ENCODE data around the gene CIITA.

Gene CIITA

DNA sequence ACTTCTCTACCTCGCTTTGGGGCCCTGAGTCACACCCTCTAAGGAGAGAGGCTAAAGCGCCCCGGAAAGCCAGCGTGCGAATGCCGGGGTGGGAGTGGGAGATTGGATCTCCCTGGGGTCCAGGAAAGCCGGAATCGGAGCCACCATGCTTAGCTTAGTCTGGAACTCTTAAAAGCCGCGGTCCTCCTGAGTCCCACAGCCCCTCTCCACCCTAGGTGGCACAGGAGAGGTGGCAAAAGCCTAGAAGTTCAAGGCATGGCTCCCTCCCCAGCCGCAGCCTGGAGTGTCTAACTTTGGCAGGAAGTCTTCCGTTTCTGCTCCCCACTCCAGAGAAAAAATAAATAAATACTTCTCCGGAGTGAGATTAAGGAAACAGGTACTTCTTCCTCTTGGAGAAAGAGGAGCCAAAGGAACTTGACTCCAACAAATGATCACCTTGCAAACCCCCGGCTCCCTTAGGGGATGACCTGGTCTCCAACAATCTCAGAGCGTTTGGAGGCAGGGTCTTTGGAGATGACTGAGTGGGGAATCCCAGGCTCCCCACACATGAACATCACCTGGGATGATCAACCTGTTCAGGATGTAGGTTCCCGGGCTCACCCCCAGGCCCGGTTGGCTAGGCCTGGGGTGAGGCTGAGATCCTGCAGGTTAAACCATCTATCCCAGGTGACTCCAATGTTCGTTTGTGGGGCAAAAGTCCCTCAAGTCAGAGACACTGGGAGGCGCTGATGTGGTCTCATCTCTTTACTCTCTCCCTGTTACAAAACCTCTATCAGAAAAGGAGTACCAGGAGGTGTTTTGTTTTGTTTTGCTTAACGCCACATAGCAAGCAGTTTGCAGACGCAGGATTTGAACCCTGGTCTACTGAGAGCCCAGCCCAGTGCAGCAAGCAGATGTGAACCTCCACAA is 2.9 kb downstream of the CIITA start:
- no peak for DNase-seq

DNA sequence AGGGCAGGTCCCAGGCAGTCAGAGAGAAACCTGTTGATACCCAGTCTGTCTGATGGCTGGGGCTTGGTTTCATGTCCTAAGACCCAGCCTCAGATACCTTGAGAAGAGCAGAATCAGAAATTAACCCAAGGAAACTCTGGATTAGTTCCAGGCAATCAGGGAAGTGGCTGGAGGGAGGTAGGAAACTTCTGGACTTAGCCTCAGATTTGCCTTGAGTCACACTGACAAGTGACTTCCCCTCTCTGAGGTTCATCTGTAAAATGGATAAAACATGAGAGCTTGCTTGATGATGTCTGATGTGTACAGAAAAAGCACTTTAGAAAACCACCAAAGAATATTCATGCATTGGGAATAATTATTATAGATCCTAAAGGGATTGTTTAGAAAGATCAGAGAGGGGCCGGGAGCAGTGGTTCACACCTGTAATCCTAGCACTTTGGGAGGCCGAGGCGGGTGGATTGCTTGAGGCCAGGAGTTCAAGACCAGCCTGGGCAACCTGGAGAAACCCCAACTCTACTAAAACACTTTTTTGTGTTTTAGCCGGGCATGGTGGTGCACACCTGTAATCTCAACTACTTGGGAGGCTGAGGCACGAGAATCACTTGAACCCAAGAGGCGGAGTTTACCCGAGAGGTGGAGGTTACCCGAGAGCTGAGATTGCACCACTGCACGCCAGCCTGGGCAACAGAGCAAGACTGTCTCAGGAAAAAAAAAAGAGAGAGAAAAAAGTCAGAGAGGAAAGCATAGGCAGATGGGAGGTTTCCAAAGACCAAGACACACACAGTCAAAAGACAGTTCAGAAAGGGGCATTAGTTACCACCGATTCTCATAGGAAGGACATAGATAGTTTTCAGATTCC is 3.8 kb downstream of the CIITA start:
- no peak for DNase-seq

DNA sequence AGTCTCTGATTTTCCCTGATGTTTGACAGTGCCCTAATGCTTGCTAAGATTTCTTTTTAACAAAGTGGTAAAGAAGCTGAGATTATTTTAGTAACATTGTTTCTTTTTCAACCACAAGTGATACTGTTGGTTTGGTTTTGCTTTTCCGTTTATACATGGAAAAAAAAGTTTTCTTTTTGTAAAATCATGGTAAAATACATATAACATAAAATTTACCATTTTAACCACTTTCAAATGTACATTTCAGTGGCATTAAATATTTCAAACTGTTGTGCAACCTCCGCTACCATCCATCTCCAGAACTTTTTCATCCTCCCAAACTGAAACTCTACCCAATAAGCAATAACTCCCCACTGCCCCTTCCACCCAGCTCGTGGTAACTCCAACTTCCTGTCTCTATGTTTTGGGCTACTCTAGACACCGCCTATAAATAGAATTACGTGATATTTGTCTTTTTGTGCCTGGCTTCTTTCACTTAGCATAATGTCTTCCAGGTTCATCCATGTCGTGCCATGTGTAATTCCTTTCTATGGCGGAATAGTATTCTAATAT is 4.6 kb downstream of the CIITA start:
- DNase-seq: no peak

DNA sequence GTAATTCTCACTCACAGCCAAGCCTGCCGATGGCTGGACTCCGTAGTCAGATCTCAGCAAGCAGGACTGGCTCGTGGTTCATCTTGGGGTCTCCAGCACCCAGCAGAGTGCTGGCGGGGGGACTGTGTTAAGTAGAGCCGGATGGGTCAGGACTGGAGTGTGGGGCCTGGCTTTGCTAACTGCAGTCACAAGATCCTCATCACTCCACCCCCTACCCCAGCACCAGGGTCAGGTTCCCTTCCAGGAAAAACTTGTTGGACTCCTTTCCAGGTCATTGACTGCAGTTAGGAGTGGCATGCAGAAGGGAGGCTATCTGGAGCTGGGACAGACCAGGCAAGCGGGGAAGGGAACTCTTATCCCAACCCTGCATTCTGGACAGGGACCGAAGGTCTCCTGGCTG is 6.0 kb downstream of the CIITA start:
- DNase-seq: peak; percentile 11

DNA sequence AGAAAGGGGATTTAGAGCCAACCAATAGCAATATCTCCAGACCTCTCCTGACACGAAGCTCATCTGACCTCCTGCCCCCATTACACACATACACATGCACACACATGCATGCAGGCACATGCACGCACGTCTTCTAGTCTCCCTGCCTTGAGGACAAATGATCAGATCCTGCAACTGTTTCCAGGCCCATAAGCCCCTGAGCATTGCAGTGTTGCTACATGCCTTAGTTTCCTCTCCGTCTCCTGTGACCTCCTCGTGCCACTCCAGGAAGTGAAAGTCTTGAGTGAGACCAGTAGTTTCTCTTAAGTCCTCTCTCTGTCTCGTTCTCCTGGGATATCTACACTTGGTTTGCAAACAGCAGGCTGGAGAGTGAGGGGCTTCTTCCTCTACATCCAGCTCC is 8.2 kb downstream of the CIITA start:
- no peak for DNase-seq

DNA sequence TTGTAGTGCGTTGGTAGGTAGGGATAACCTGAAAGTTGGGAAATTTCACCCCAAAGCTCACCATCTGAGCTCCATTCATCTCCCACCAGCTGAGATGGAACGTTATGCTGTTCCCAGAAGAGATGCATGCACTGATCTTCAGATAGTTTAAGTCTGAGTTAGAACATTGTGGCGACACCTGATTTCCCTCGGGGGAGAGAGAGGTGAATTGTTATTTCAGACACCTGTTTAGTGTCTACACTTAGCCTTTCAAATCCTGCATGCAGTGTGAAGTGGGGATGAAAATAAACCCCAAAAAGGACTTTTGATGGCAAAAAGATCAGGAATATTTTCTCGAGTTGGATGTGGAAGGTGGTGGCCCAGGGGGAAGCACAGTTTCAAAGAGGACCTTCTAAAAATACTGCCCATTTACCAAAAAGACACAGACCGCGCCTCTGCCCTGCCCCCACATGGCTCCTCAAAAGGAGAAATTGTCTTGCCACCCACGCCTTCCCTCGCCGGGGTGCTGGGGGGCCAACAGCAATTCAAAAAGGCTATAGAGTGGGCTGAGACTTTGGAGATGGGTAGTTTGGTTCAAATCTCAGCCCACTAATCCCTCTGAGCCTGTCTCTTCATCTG is 11.4 kb downstream of the CIITA start:
- DNase-seq: no peak

DNA sequence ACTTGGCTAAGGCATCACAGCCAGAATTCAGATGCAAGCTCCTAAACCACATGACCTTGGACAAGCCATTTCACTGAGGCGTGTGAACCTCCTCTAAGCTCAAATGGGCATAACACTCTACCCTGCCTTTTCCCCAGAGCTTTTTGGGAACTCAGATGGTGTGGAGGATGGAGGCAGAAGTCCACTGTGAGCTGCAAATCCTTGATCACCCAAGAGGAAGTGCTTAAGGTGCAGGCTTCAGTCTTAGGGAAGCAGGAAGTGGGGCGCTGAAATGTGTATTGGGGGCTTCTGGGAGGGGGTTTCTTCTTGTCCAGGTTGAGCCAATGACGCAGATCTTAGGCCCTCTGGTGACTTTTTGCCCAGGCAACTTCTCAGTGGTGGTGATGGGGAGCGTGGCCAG is 12.9 kb downstream of the CIITA start:
- no peak for DNase-seq

DNA sequence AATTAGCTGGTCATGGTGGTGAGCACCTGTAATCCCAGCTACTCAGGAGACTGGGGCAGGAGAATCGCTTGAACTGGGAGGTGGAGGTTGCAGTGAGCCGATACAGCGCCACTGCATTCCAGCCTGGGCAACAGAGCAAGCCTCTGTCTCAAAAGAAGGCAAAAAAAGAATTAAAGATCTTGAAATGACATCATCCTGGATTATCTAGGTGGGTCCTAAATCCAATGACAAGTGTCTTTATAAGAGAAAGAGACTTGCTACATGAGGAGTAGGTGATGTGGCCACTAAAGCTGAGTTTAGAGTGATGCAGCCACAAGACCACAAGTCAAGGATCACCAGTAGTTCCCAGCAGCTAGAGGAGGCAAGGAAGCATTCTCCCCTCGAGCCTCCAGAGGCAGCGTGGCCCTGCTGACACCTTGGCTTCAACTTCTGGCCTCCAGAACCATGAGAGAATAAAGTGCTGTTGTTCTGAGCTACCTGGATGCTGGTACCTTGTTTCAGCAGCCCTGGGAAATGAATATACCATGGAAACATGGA is 15.8 kb downstream of the CIITA start:
- no peak for DNase-seq

DNA sequence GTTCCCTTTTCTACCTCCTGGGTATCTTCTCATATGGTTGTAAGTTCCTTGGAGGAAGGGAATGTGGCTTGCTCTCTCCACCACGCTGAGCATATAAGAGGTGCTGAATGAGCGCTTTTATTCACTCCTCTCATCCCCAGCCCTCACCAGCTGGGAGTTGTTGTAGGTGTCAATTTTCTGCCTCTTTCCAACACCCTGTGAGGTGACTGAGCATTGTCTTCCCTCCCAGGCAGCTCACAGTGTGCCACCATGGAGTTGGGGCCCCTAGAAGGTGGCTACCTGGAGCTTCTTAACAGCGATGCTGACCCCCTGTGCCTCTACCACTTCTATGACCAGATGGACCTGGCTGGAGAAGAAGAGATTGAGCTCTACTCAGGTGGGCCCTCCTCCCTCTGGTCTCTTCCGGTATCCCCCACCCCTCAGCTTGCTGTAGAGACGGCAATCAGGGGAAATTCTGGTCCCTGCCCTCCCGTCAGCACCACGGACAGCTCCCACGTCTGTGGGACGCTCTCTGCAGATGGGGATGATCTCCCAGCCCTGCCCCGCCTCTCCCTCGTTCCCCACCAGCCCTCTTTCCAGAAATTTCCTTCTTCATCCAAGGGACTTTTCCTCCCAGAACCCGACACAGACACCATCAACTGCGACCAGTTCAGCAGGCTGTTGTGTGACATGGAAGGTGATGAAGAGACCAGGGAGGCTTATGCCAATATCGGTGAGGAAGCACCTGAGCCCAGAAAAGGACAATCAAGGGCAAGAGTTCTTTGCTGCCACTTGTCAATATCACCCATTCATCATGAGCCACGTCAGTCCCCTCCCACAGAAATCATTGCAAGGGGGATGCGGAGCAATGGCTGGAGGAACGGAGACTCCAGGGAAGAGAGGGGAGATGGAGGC is 18.3 kb downstream of the CIITA start:
- no peak for DNase-seq

DNA sequence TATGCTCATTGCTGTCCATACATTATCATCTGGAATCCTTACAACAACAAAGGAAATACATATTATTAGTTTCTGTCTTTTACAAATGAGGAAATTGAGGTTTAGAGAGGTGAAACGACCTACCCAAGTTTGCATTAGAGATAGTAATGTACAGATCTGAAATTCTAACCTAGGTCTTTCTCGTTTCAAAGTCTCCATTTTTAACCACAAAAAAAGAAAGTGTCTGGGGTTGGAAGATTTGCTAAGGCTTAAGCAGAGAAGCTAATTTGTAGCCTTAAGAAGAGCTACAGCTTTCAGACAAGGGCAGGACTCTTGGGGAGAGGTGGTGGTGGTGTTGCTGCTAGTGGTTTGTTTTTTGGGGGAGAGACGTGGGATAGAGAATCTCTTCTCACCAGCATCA is 19.2 kb downstream of the CIITA start:
- DNase-seq: no peak

DNA sequence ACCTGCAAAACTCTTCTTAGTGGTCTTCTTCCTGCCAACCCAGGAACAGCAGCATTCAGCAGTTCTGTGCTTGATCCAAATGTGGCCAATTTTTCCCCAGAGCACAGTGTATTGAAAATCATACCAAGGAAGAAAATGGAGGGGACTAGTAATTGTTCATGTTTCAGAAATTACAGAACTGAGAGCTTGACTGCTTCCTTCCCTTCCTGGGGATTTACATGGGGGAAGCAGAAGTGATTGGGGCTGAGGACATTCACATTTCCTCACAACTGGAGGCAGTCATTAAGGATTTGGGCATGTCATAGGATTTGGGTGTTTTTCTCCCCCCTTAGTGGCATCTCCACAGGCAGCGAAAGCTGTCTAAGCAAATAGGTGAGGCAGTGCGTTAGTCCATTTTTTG is 19.7 kb downstream of the CIITA start:
- DNase-seq: no peak

DNA sequence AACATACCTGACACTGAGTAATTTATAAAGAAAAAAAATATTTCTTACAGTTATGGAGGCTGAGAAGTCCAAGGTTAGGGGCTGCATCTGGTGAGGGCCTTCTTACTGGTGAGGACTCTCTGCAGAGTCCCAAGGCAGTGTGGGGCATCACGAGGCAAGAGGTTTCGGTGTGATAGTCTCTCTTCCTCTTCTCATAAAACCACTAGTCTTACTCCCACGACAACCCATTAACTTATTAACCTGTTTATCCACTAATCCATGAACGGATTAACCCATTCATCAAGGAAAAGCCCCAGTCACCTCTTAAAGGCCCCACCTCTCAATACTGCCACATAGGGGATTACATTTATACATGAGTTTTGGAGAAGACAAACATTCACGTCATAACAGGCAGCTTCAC is 20.1 kb downstream of the CIITA start:
- no peak for DNase-seq

DNA sequence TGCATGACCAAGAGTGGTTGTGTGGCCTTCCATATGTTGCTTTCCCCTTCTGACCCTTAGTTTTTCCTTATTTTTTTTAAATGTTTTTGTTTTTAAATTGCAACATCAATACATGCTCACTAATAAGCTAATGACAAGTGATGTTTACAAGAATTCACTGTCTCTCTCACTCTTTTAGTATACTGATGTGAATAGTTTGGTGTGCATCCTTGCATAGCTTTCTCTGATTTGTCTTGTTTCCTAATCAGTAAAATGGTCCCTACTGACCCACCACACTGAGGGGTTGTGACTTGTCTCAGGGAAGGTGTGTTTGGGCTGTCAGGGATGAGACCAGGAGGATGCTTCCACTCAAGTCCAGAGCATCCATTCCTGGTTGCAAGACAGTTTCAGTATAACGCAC is 26.0 kb downstream of the CIITA start:
- no peak for DNase-seq

DNA sequence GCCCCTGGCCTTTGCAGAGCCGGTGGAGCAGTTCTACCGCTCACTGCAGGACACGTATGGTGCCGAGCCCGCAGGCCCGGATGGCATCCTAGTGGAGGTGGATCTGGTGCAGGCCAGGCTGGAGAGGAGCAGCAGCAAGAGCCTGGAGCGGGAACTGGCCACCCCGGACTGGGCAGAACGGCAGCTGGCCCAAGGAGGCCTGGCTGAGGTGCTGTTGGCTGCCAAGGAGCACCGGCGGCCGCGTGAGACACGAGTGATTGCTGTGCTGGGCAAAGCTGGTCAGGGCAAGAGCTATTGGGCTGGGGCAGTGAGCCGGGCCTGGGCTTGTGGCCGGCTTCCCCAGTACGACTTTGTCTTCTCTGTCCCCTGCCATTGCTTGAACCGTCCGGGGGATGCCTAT is 29.5 kb downstream of the CIITA start:
- DNase-seq: no peak

DNA sequence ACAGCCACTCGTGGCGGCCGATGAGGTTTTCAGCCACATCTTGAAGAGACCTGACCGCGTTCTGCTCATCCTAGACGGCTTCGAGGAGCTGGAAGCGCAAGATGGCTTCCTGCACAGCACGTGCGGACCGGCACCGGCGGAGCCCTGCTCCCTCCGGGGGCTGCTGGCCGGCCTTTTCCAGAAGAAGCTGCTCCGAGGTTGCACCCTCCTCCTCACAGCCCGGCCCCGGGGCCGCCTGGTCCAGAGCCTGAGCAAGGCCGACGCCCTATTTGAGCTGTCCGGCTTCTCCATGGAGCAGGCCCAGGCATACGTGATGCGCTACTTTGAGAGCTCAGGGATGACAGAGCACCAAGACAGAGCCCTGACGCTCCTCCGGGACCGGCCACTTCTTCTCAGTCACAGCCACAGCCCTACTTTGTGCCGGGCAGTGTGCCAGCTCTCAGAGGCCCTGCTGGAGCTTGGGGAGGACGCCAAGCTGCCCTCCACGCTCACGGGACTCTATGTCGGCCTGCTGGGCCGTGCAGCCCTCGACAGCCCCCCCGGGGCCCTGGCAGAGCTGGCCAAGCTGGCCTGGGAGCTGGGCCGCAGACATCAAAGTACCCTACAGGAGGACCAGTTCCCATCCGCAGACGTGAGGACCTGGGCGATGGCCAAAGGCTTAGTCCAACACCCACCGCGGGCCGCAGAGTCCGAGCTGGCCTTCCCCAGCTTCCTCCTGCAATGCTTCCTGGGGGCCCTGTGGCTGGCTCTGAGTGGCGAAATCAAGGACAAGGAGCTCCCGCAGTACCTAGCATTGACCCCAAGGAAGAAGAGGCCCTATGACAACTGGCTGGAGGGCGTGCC is 30.1 kb downstream of the CIITA start:
- DNase-seq: no peak

DNA sequence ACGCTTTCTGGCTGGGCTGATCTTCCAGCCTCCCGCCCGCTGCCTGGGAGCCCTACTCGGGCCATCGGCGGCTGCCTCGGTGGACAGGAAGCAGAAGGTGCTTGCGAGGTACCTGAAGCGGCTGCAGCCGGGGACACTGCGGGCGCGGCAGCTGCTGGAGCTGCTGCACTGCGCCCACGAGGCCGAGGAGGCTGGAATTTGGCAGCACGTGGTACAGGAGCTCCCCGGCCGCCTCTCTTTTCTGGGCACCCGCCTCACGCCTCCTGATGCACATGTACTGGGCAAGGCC is 30.7 kb downstream of the CIITA start:
- DNase-seq: no peak

DNA sequence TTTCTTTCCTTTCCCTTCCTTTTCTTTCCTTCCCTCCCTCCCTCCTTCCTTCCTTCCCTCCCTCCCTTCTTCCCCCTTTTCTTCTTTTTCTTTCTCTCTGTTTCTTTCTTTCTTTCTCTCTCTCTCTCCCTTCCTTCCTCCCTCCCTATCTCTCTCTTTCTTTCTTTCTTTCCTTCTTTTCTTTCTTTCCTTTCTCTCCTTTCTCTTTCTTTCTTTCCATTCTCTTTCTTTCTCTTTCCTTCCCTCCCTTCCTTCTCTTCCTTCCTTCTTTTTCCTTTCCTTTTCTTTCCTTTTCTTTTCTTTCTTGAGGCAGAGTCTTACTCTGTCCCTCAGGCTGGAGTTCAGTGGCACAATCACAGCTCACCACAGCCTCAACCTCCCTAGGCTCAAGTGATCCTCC is 34.3 kb downstream of the CIITA start:
- DNase-seq: no peak

DNA sequence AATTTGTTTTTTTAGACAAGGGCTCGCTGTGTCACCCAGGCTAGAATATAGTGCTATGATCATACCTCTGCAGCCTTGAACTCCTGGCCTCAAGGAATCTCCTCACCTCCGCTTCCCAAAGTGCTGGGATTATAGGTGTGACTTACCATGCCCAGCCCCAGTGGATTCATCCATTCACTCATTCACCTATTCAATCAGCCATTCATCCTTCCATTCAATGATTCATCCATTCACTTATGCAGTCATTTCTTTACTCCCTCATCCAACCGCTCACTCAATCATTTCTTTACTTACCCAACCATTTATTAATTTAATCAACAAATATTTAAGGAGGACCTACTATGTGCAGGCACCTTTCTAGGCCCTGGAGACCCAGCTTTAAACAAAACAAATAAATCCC is 39.5 kb downstream of the CIITA start:
- DNase-seq: no peak

DNA sequence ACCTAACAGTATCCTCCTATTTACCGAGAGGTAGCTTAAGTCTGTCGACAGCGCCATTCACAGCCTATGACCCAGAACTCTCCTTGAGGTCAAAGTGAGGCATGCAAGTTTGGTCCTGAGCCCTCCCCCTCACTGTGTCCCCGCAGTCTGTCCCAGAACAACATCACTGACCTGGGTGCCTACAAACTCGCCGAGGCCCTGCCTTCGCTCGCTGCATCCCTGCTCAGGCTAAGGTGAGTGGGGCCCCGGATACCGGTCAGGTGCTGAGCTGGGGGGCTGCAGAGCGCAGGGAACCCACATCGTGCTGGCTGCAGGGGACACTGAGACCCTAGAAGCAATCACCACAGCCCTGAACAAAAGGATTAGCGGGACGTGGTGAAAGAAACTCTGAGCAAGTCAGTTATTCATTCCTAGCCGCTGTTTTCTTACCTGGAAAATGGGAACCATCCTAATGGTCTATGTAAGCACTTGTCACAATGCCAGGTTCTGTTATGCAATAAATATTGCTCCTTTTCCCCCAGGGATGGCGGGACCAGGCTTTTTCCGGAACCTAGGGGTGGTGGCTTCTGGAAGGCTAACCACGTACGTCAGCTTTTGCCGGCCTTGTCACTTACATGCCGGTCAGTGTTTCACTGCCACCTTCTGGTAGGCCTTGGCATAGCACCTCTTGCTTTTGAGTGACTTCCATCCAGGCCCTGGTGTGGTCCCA is 41.4 kb downstream of the CIITA start:
- DNase-seq: peak; percentile 87

DNA sequence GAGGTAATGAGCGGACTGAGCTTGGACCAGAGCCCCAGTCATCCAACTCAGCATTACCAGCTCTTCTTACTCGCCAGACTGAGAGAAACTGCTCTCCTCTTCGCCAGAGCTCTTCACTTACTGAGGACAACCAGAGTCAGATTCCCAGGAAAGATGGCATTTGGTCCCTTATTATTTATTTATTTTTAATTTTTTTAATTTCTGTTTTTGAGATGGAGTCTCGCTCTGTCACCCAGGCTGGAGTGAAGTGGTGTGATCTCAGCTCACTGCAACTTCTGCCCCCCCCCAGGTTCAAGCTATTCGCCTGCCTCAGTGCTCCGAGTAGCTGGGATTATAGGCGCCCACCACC is 42.0 kb downstream of the CIITA start:
- DNase-seq: no peak

Data from NCI-H2029 (cell line).